Astrocyte (in vitro differentiated cells and primary cell): ENCODE measurements around the gene LGALS3BP. TPM values are rescaled to one million over a fixed set of nuclear protein-coding genes. Genes with fewer than 3 reads are reported as not detected.

Experiments used
- DNase-seq: peaks from one replicate; pipeline ENCODE4 v3.0.0-alpha.2; 2010; ENCODE audit warnings: low read depth
- FAIRE-seq: peaks from 2 replicates; lab custom pipeline; 2011; peaks lifted over from hg19 to GRCh38; lab: Jason Lieb, UNC
- H2AFZ ChIP-seq: 2 replicates; pipeline ENCODE4 v1.6.0; 2012; ENCODE audit warnings: low read depth, low read length, inconsistent platforms
- H3K27ac ChIP-seq: 2 replicates; pipeline ENCODE4 v1.5.1; 2011; ENCODE audit warnings: low read depth, low read length, inconsistent platforms
- H3K27me3 ChIP-seq: 2 replicates; pipeline ENCODE4 v1.6.0; 2011; ENCODE audit warnings: low read length, inconsistent platforms; ENCODE audit not compliant: insufficient read depth
- H3K36me3 ChIP-seq: 2 replicates; pipeline ENCODE4 v1.5.1; 2011; ENCODE audit warnings: low read length, inconsistent platforms; ENCODE audit not compliant: insufficient read depth
- H3K4me1 ChIP-seq: 2 replicates; pipeline ENCODE4 v1.5.1; 2011; ENCODE audit warnings: low read length, inconsistent platforms; ENCODE audit not compliant: insufficient read depth
- H3K4me2 ChIP-seq: 2 replicates; pipeline ENCODE4 v1.6.0; 2012; ENCODE audit warnings: low read length, inconsistent platforms
- H3K4me3 ChIP-seq: 2 replicates; pipeline ENCODE4 v1.5.1; 2011; ENCODE audit warnings: low read depth, mild to moderate bottlenecking, low read length, inconsistent platforms; ENCODE audit not compliant: insufficient read depth
- H3K79me2 ChIP-seq: 2 replicates; pipeline ENCODE4 v1.6.0; 2012; ENCODE audit warnings: mild to moderate bottlenecking, low read length, inconsistent platforms; ENCODE audit not compliant: insufficient read depth
- H3K9ac ChIP-seq: 2 replicates; pipeline ENCODE4 v1.6.0; 2012; ENCODE audit warnings: mild to moderate bottlenecking, low read length, inconsistent platforms
- H3K9me3 ChIP-seq: 2 replicates; pipeline ENCODE4 v1.5.1; 2012; ENCODE audit warnings: low read depth, mild to moderate bottlenecking, low read length, inconsistent platforms; ENCODE audit not compliant: insufficient read depth
- H4K20me1 ChIP-seq: 2 replicates; pipeline ENCODE4 v1.6.0; 2012; ENCODE audit warnings: low read length, inconsistent platforms; ENCODE audit not compliant: insufficient read depth
- H3K27ac Mint-ChIP-seq: one replicate; pipeline ENCODE4 v1.8.0; 2021; ENCODE audit warnings: mild to moderate bottlenecking, mixed read lengths; ENCODE audit not compliant: unreplicated experiment
- H3K27me3 Mint-ChIP-seq: one replicate; pipeline ENCODE4 v1.8.0; 2021; ENCODE audit warnings: low read depth, mixed read lengths; ENCODE audit not compliant: unreplicated experiment
- H3K36me3 Mint-ChIP-seq: one replicate; pipeline ENCODE4 v1.8.0; 2021; ENCODE audit warnings: low read depth, mixed read lengths; ENCODE audit not compliant: unreplicated experiment
- H3K4me1 Mint-ChIP-seq: one replicate; pipeline ENCODE4 v1.8.0; 2021; ENCODE audit warnings: low read depth, mixed read lengths; ENCODE audit not compliant: unreplicated experiment
- H3K4me3 Mint-ChIP-seq: one replicate; pipeline ENCODE4 v1.8.0; 2021; ENCODE audit warnings: mild to moderate bottlenecking, moderate library complexity, mixed read lengths; ENCODE audit not compliant: unreplicated experiment
- H3K9me3 Mint-ChIP-seq: one replicate; pipeline ENCODE4 v1.8.0; 2021; ENCODE audit warnings: mild to moderate bottlenecking, mixed read lengths; ENCODE audit not compliant: unreplicated experiment
- EZH2 ChIP-seq: IDR thresholded peaks from 2 replicates; pipeline ENCODE4 v1.6.1; 2012; ENCODE audit warnings: mild to moderate bottlenecking, low read length, inconsistent platforms; ENCODE audit not compliant: insufficient read depth
- total RNA-seq: library from RNA; stranded (reverse); gene quantifications from 2 replicates; pipeline ENCODE4 v1.2.1, GENCODE V29; 2021
- TF ChIP-seq, protein P1 (sequence below): IDR thresholded peaks from 2 replicates; pipeline ENCODE4 v1.5.1; 2011; ENCODE audit warnings: low read depth, mild to moderate bottlenecking, inconsistent platforms, low read length, moderate library complexity; ENCODE audit not compliant: insufficient read depth

Gene LGALS3BP
- total RNA-seq, 1 donor from 2014 or later: 495 TPM

DNA sequence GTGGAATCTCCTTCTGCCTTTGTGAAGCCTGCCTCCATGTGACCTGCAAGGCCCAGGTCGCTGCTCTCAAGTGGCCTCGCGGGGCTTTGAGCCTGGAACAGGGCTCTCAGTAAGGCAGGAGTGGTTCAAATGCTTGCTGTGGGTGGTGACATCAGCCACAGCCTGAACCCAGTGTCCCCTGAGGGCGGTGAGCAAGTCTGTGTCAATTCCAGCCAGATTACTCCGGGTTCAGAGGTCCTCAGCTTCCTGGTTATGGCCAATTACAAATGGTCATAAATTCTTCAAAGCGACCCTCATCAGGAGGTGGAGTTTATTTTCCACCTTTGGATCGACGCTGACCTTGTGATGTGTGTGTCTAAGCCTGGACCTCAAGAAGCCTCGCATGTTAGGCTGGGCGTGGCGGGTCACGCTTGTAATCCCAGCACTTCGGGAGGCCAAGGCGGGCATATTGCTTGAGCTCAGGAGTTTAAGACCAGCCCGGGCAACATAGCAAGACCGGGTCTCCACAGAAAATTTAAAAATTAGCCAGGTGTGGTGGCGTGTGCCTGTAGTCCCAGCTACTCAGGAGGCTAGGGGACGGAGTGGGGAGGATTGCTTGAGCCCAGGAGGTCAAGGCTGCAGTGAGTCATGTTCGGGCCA lies 17.3 kb downstream of the LGALS3BP start:
- Mint-ChIP-seq H3K36me3 (peaks cover 6% of the 10 kb centered on the region), H3K27me3 (peaks cover 5% of the 10 kb centered on the region), H3K9me3 (no peaks in the 10 kb centered on the region), H3K4me1 (peaks cover 4% of the 10 kb centered on the region), H3K27ac (no peak overlapping the region), H3K4me3 (no peak overlapping the region)
- no peaks in the 10 kb centered on the region for H4K20me1 ChIP-seq
- H3K36me3 ChIP-seq: no peaks in the 10 kb centered on the region
- no peaks in the 10 kb centered on the region for H3K9me3 ChIP-seq
- no peak overlapping the region for H2AFZ ChIP-seq
- TF ChIP-seq, protein P1, sequence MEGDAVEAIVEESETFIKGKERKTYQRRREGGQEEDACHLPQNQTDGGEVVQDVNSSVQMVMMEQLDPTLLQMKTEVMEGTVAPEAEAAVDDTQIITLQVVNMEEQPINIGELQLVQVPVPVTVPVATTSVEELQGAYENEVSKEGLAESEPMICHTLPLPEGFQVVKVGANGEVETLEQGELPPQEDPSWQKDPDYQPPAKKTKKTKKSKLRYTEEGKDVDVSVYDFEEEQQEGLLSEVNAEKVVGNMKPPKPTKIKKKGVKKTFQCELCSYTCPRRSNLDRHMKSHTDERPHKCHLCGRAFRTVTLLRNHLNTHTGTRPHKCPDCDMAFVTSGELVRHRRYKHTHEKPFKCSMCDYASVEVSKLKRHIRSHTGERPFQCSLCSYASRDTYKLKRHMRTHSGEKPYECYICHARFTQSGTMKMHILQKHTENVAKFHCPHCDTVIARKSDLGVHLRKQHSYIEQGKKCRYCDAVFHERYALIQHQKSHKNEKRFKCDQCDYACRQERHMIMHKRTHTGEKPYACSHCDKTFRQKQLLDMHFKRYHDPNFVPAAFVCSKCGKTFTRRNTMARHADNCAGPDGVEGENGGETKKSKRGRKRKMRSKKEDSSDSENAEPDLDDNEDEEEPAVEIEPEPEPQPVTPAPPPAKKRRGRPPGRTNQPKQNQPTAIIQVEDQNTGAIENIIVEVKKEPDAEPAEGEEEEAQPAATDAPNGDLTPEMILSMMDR: no peak
- TF ChIP-seq EZH2: no peak
- H3K9ac ChIP-seq: no peak overlapping the region
- DNase-seq: no peak
- no peaks in the 10 kb centered on the region for H3K79me2 ChIP-seq
- no peak overlapping the region for H3K4me2 ChIP-seq
- no peak for FAIRE-seq
- H3K4me3 ChIP-seq: no peak overlapping the region
- H3K27me3 ChIP-seq: no peaks in the 10 kb centered on the region
- no peak overlapping the region for H3K27ac ChIP-seq
- peaks cover 13% of the 10 kb centered on the region for H3K4me1 ChIP-seq

DNA sequence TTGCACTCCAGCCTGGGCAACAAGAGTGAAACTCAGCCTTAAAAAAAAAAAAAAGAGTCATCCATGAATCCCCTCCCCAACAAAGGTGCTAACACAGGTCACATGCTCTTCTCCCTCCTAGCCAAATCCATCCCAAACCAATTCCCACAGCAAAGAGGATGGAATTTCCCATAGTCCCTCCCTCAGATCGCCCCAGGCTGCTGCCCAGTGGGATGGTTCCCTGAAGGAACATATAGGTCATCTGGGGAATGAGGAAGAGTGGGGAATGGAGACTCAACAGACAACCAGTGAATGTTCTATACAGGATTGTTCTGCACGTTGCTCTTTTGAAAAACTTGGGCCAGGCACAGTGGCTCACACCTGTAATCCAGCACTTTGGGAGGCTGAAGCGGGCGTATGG lies 18.2 kb downstream of the LGALS3BP start:
- H3K4me1 ChIP-seq: peaks cover 22% of the 10 kb centered on the region
- H3K9me3 ChIP-seq: no peaks in the 10 kb centered on the region
- H3K36me3 Mint-ChIP-seq: peaks cover under 1% of the 10 kb centered on the region
- TF ChIP-seq EZH2: no peak
- TF ChIP-seq, protein P1: no peak
- peaks cover 4% of the 10 kb centered on the region for H3K4me1 Mint-ChIP-seq
- H3K27ac ChIP-seq: no peak overlapping the region
- H3K36me3 ChIP-seq: no peaks in the 10 kb centered on the region
- no peak overlapping the region for H3K4me3 Mint-ChIP-seq
- H2AFZ ChIP-seq: no peak overlapping the region
- H3K4me3 ChIP-seq: no peak overlapping the region
- no peak overlapping the region for H3K27ac Mint-ChIP-seq
- FAIRE-seq: no peak
- H3K27me3 ChIP-seq: no peaks in the 10 kb centered on the region
- no peak for DNase-seq
- H3K9ac ChIP-seq: no peak overlapping the region
- no peaks in the 10 kb centered on the region for H3K79me2 ChIP-seq
- H3K27me3 Mint-ChIP-seq: peaks cover 7% of the 10 kb centered on the region
- H3K4me2 ChIP-seq: no peak overlapping the region
- no peaks in the 10 kb centered on the region for H4K20me1 ChIP-seq
- H3K9me3 Mint-ChIP-seq: no peaks in the 10 kb centered on the region

DNA sequence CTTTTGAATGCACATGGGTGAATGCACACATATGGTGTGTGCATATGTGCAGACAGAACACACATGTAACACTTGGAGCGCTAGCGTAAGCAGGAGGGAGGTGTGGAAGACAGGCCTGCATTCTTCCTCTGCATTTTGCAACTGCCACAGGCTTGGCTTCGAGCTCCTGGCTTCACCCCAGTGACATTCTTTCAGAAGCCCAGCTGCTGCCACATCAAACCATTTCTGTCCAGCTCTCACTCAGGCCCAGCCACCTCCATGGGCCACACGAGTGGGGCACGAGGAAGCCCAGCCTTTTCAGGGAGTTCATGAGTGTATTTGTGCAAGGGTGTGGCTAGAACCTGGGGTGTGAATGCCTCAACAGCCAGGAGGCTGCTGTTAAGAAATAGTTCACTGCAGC lies 18.8 kb downstream of the LGALS3BP start:
- Histone ChIP-seq H3K27ac (no peak overlapping the region), H3K27me3 (no peaks in the 10 kb centered on the region), H4K20me1 (no peaks in the 10 kb centered on the region), H3K79me2 (no peaks in the 10 kb centered on the region), H2AFZ (no peak overlapping the region), H3K4me2 (no peak overlapping the region), H3K4me1 (peaks cover 27% of the 10 kb centered on the region), H3K4me3 (no peak overlapping the region), H3K36me3 (no peaks in the 10 kb centered on the region), H3K9ac (no peak overlapping the region), H3K9me3 (no peaks in the 10 kb centered on the region)
- H3K9me3 Mint-ChIP-seq: no peaks in the 10 kb centered on the region
- TF ChIP-seq EZH2: no peak
- TF ChIP-seq, protein P1: no peak
- H3K27ac Mint-ChIP-seq: no peak overlapping the region
- H3K27me3 Mint-ChIP-seq: peaks cover 8% of the 10 kb centered on the region
- peaks cover 4% of the 10 kb centered on the region for H3K4me1 Mint-ChIP-seq
- H3K4me3 Mint-ChIP-seq: no peak overlapping the region
- no peaks in the 10 kb centered on the region for H3K36me3 Mint-ChIP-seq
- DNase-seq (no peak), FAIRE-seq (no peak)
